Liver (tissue), 3 donors: ENCODE results near the gene GYPB.
"Not testable (repeated sequence)": the region's sequence is repeated elsewhere in the genome, so short reads cannot be mapped to it uniquely, and the experiment has no call there.

Source experiments
- EGR1 ChIP-seq, 2 donors: IDR thresholded peaks; 2 replicates each; pipeline ENCODE4 v1.6.1; 2016 to 2018; ENCODE audit warnings: antibody characterized with exemption in 2 of 2, low read depth in 2 of 2
- GABPA ChIP-seq, 2 donors: IDR thresholded peaks in 1 of 2; conservative IDR thresholded peaks in 1 of 2; 2 replicates each; pipeline ENCODE4 v1.6.1; 2016; ENCODE audit warnings: antibody characterized with exemption in 2 of 2, mild to moderate bottlenecking in 1 of 2, moderate library complexity in 1 of 2
- JUND ChIP-seq, 2 donors: IDR thresholded peaks; 2 replicates each; pipeline ENCODE4 v1.6.1; 2016; ENCODE audit warnings: antibody characterized with exemption in 2 of 2
- RAD21 ChIP-seq, 2 donors: IDR thresholded peaks; 2 replicates each; pipeline ENCODE4 v1.6.1; 2016; ENCODE audit warnings: antibody characterized with exemption in 2 of 2, mild to moderate bottlenecking in 2 of 2
- SP1 ChIP-seq: IDR thresholded peaks from 2 replicates; pipeline ENCODE4 v1.6.1; 2018; ENCODE audit warnings: antibody characterized with exemption, mild to moderate bottlenecking
- TAF1 ChIP-seq: conservative IDR thresholded peaks from 2 replicates; pipeline ENCODE4 v1.6.1; 2016; ENCODE audit warnings: antibody characterized with exemption, mild to moderate bottlenecking
- TF ChIP-seq, protein P1 (sequence below): IDR thresholded peaks from 2 replicates; pipeline ENCODE4 v1.6.1; 2016; ENCODE audit warnings: antibody characterized with exemption
- TF ChIP-seq, protein P2 (sequence below): fragments of 150-350 bp; IDR thresholded peaks from 2 replicates; pipeline ENCODE4 v1.5.1; 2017; ENCODE audit warnings: improper control_type of control experiment, low read depth, low read length; ENCODE audit not compliant: missing input control
- TF ChIP-seq, protein P3 (sequence below): IDR thresholded peaks from 2 replicates; pipeline ENCODE4 v1.6.1; 2016; ENCODE audit warnings: antibody characterized with exemption, mild to moderate bottlenecking
- TF ChIP-seq, protein P4 (sequence below): IDR thresholded peaks from 2 replicates; pipeline ENCODE4 v1.6.1; 2016; ENCODE audit warnings: antibody characterized with exemption
- TF ChIP-seq, protein P5 (sequence below): IDR thresholded peaks from 2 replicates; pipeline ENCODE4 v1.6.1; 2016; ENCODE audit warnings: antibody characterized with exemption
- donor health status: healthy.
- donor health status: healthy.

DNA sequence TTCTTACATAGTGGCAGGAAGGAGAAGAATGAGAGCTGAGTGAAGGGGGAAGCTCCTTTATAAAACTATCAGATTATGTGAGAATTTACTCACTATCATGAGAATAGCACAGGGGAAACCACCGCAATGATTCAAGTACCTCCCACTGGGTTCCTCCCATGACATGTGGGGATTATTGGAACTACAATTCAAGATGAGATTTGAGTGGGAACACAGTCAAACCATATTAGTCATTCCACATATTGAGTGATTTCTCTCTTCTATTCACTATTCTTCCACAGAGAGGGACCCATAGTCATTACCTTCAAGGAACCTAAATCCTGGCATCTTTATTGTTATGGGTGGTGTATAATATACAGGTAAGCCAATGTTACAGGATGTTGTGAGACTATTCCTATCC, 27.4 kb downstream of the GYPB start:
- TF ChIP-seq, protein P1, sequence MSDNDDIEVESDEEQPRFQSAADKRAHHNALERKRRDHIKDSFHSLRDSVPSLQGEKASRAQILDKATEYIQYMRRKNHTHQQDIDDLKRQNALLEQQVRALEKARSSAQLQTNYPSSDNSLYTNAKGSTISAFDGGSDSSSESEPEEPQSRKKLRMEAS: not testable (repeated sequence)
- TF ChIP-seq, protein P2, sequence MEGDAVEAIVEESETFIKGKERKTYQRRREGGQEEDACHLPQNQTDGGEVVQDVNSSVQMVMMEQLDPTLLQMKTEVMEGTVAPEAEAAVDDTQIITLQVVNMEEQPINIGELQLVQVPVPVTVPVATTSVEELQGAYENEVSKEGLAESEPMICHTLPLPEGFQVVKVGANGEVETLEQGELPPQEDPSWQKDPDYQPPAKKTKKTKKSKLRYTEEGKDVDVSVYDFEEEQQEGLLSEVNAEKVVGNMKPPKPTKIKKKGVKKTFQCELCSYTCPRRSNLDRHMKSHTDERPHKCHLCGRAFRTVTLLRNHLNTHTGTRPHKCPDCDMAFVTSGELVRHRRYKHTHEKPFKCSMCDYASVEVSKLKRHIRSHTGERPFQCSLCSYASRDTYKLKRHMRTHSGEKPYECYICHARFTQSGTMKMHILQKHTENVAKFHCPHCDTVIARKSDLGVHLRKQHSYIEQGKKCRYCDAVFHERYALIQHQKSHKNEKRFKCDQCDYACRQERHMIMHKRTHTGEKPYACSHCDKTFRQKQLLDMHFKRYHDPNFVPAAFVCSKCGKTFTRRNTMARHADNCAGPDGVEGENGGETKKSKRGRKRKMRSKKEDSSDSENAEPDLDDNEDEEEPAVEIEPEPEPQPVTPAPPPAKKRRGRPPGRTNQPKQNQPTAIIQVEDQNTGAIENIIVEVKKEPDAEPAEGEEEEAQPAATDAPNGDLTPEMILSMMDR: not testable (repeated sequence)
- not testable (repeated sequence) for TF ChIP-seq RAD21 (IDR thresholded peaks at IDR 0.05); GABPA (IDR thresholded peaks at IDR 0.05 in 1 of 2, conservative IDR thresholded peaks at IDR 0.05 in 1 of 2); JUND (IDR thresholded peaks at IDR 0.05); EGR1 (IDR thresholded peaks at IDR 0.05; ENCODE audit: low read depth in 2 of 2); TAF1; SP1
- TF ChIP-seq, protein P3, sequence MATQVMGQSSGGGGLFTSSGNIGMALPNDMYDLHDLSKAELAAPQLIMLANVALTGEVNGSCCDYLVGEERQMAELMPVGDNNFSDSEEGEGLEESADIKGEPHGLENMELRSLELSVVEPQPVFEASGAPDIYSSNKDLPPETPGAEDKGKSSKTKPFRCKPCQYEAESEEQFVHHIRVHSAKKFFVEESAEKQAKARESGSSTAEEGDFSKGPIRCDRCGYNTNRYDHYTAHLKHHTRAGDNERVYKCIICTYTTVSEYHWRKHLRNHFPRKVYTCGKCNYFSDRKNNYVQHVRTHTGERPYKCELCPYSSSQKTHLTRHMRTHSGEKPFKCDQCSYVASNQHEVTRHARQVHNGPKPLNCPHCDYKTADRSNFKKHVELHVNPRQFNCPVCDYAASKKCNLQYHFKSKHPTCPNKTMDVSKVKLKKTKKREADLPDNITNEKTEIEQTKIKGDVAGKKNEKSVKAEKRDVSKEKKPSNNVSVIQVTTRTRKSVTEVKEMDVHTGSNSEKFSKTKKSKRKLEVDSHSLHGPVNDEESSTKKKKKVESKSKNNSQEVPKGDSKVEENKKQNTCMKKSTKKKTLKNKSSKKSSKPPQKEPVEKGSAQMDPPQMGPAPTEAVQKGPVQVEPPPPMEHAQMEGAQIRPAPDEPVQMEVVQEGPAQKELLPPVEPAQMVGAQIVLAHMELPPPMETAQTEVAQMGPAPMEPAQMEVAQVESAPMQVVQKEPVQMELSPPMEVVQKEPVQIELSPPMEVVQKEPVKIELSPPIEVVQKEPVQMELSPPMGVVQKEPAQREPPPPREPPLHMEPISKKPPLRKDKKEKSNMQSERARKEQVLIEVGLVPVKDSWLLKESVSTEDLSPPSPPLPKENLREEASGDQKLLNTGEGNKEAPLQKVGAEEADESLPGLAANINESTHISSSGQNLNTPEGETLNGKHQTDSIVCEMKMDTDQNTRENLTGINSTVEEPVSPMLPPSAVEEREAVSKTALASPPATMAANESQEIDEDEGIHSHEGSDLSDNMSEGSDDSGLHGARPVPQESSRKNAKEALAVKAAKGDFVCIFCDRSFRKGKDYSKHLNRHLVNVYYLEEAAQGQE: not testable (repeated sequence)
- TF ChIP-seq, protein P4, sequence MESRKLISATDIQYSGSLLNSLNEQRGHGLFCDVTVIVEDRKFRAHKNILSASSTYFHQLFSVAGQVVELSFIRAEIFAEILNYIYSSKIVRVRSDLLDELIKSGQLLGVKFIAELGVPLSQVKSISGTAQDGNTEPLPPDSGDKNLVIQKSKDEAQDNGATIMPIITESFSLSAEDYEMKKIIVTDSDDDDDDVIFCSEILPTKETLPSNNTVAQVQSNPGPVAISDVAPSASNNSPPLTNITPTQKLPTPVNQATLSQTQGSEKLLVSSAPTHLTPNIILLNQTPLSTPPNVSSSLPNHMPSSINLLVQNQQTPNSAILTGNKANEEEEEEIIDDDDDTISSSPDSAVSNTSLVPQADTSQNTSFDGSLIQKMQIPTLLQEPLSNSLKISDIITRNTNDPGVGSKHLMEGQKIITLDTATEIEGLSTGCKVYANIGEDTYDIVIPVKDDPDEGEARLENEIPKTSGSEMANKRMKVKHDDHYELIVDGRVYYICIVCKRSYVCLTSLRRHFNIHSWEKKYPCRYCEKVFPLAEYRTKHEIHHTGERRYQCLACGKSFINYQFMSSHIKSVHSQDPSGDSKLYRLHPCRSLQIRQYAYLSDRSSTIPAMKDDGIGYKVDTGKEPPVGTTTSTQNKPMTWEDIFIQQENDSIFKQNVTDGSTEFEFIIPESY: not testable (repeated sequence)
- TF ChIP-seq, protein P5, sequence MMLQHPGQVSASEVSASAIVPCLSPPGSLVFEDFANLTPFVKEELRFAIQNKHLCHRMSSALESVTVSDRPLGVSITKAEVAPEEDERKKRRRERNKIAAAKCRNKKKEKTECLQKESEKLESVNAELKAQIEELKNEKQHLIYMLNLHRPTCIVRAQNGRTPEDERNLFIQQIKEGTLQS: not testable (repeated sequence)
